T-cell (primary cell): ENCODE measurements around the gene KRT4. TPM values are rescaled to one million over a fixed set of nuclear protein-coding genes. Genes with fewer than 3 reads are reported as not detected.

Experiments used
- ATAC-seq, 4 experiments: fragments of 200-7000 bp in 3 of 4; fragments of 150-1000 bp in 1 of 4; cut with Tn5 transposase; replicated peaks in 1 of 4; 1 replicate in 3 of 4; 2 replicates in 1 of 4; pipeline ENCODE4 v1.10.0; 2021; ENCODE audit warnings: moderate library complexity in 3 of 4, mild to moderate bottlenecking in 2 of 4, moderate number of reproducible peaks in 1 of 4
- CTCF ChIA-PET, 2 donors: fragments of 300-600 bp; sonication (Branson Sonifier 250); formaldehyde crosslinking; loops; one replicate each; lab custom pipeline; 2022; ENCODE audit warnings: antibody characterized with exemption in 2 of 2; lab: Charles Lee
- POLR2A ChIA-PET, 2 donors: fragments of 300-600 bp; sonication (Branson Sonifier 250); formaldehyde crosslinking; loops; one replicate each; lab custom pipeline; 2022; ENCODE audit warnings: antibody characterized with exemption in 2 of 2; lab: Charles Lee
- DNase-seq, 35 experiments: peaks; one replicate each; pipeline versions ENCODE4 v3.0.0 to v3.0.0-alpha.2; 2013 to 2023
- H3K27ac ChIP-seq: one replicate; pipeline ENCODE4 v1.5.1; 2013; ENCODE audit warnings: low read length
- H3K27me3 ChIP-seq, 2 experiments: replicated peaks in 1 of 2; 1 replicate in 1 of 2; 2 replicates in 1 of 2; pipeline versions ENCODE4 v1.6.1 to v1.7.0; 2013; ENCODE audit warnings: low read length in 1 of 2, mixed read lengths in 1 of 2; ENCODE audit not compliant: control insufficient read depth in 2 of 2, insufficient read depth in 2 of 2; ENCODE audit errors: extremely low read depth in 1 of 2
- H3K36me3 ChIP-seq, 2 donors: 1 replicate in 1 of 2; 2 replicates in 1 of 2; pipeline versions ENCODE4 v1.6.1 to v1.7.0; 2013; ENCODE audit warnings: low read length in 1 of 2; ENCODE audit not compliant: control insufficient read depth in 2 of 2, insufficient read depth in 1 of 2; ENCODE audit errors: extremely low read depth in 1 of 2
- H3K4me1 ChIP-seq, 2 experiments: 1 replicate in 1 of 2; 2 replicates in 1 of 2; pipeline versions ENCODE4 v1.6.1 to v1.7.0; 2013; ENCODE audit warnings: low read length in 2 of 2, mixed read lengths in 1 of 2; ENCODE audit not compliant: insufficient read depth in 2 of 2, control insufficient read depth in 1 of 2; ENCODE audit errors: extremely low read depth in 1 of 2
- H3K4me3 ChIP-seq, 2 donors: 1 replicate in 1 of 2; 2 replicates in 1 of 2; pipeline versions ENCODE4 v1.5.1 to v1.7.0; 2013; ENCODE audit warnings: mild to moderate bottlenecking in 2 of 2, low read length in 1 of 2, moderate library complexity in 1 of 2; ENCODE audit not compliant: control insufficient read depth in 1 of 2; ENCODE audit errors: extremely low read depth in 1 of 2
- H3K9me3 ChIP-seq: 2 replicates; pipeline ENCODE4 v1.7.0; 2013
- H3K27ac Mint-ChIP-seq, 2 donors: one replicate each; pipeline ENCODE4 v1.8.0; 2020 to 2021; ENCODE audit warnings: mild to moderate bottlenecking in 2 of 2, mixed read lengths in 2 of 2
- H3K27me3 Mint-ChIP-seq, 2 donors: one replicate each; pipeline ENCODE4 v1.8.0; 2021 to 2022; ENCODE audit warnings: mixed read lengths in 2 of 2
- H3K36me3 Mint-ChIP-seq: one replicate; pipeline ENCODE4 v1.8.0; 2021; ENCODE audit warnings: mixed read lengths
- H3K4me1 Mint-ChIP-seq, 3 donors: one replicate each; pipeline ENCODE4 v1.8.0; 2020 to 2022; ENCODE audit warnings: mixed read lengths in 3 of 3, mild to moderate bottlenecking in 1 of 3
- H3K4me3 Mint-ChIP-seq, 3 donors: one replicate each; pipeline ENCODE4 v1.8.0; 2020 to 2022; ENCODE audit warnings: mild to moderate bottlenecking in 3 of 3, mixed read lengths in 3 of 3, moderate library complexity in 3 of 3
- H3K9me3 Mint-ChIP-seq, 3 donors: one replicate each; pipeline ENCODE4 v1.8.0; 2020 to 2022; ENCODE audit warnings: mixed read lengths in 3 of 3
- WGBS: methylation state at CpG from one replicate; pipeline ENCODE4 v1.1.5; 2013; ENCODE audit warnings: missing lambda C conversion rate; ENCODE audit not compliant: insufficient coverage; 5-methylcytosine and 5-hydroxymethylcytosine counted together
- total RNA-seq, 35 experiments: library from RNA in 6 of 35; stranded (reverse) in 6 of 35; fragments of 120-200 nt in 1 of 35; gene quantifications; one replicate each; pipeline versions ENCODE4 v1.2.1 to v1.2.4 and lab custom pipeline; 2013 to 2026

KRT4 gene
- total RNA-seq, 5 donors from 2014 or later (not counting 1 experiment from before 2014, with no cell fraction given) = not detected

DNA sequence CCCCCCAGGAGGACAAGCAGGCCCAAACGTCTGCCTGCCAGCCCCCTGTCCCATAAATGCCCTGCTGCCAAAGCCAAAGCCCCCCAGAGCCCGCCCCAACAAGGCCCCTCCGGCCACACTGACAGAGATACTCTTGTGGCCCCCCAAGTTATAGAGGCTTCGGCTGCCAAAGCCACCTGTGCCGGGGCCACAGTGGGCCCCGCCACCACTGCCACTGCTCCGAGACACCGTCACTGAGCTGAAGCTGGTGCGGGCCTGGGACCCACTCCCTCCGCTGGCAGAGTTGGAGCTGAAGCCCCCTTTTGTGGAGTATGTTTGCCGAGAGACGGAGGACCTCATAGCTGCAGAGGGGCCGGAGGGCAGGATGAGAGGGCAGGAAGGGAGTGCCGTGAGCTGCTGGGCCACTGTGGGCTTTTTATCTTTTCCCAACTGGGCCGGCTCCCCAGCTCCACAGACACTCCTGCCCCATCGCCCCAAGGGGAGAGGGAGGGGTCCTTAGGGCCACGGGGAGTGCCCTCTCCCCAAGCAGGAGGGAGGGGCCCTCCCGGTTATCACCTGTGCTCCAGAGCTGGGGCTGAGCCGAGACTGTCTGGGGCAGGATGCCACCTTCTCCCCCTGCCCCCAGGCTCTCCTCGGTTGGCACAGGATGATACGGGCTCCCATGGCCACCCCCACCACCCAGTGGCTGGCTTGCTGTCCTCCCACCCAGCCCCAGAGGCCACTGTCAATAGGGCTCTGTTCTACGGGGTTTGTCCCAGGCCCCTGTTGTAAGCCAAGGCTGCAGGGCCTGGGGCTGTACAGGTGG is 20.2 kb upstream of the KRT4 start, which contains the start of gene KRT79:
Gene KRT79 (minus strand): TSS at position 390 of the 805 bp plus-strand sequence. CDS start 51 bp downstream, at position 339.
- no peak within 1 kb of the TSS for H3K27ac ChIP-seq
- Mint-ChIP-seq H3K27ac (no peak within 1 kb of the TSS), H3K4me1 (peaks cover 20 to 31% (median 25%) of the 10 kb centered on the region in 3 donors), H3K4me3 (no peak within 1 kb of the TSS), H3K9me3 (no peaks in the 10 kb centered on the region), H3K27me3 (peaks cover 5 to 20% of the 10 kb centered on the region in 2 donors), H3K36me3 (no peaks in the 10 kb centered on the region)
- H3K27me3 ChIP-seq = peaks cover 0 to 24% of the 10 kb centered on the region in 2 experiments
- H3K4me3 ChIP-seq = no peak within 1 kb of the TSS
- POLR2A ChIA-PET = no interaction called here
- DNase-seq (no peak), ATAC-seq (no peak)
- WGBS = 74% methylated on average over 9 of the region's 22 CpGs
- no peaks in the 10 kb centered on the region for H3K9me3 ChIP-seq
- CTCF ChIA-PET = no interaction called here
- H3K36me3 ChIP-seq = no peaks in the 10 kb centered on the region
- peaks cover 3 to 25% of the 10 kb centered on the region in 2 experiments for H3K4me1 ChIP-seq

DNA sequence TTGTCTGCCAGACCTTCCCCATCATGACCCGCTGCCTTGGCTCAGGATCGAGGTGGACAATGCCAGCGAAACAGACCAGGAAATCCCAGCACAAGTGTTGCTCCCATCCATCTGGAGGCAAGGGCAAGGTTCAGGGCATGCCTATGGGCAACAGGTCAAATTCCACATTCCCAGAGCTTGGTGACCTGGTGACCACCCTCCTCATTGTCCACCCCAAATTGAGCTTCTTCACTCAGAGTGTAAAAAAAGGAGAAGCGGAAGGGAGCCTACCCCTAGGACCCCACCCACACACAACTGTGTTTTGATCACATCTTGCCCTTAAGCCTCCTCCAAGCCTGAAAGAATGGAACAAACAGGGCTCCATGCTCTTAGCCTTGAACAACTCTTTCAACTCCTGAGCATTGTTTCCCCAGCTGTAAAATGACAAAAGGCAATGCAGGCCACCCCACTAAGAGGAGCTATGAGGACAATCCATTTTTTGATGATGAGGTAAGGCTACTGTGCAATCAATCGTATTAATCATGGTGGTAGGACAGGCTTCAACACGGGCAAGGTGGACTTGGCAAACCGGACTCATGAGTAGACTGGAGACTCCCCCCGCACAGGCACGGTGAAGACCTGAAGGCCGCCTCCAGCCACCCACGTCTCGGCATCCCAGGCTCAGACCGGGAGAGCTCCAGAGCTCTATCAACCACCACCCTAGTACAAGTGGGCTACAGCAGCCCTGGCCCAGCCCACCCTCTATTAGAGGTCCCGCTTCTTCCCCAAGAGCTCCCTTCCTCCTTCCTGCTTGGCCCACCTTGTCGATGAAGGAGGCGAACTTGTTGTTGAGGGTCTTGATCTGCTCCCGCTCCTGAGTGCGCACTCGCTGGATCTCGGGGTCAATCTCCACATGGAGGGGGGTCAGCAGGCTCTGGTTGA is 19.3 kb upstream of the KRT4 start:
- no peak overlapping the region for H3K27ac ChIP-seq
- H3K4me1 ChIP-seq = peaks cover 5 to 25% of the 10 kb centered on the region in 2 experiments
- no peaks in the 10 kb centered on the region for H3K9me3 ChIP-seq
- Mint-ChIP-seq H3K36me3 (no peaks in the 10 kb centered on the region), H3K27me3 (peaks cover under 1 to 14% of the 10 kb centered on the region in 2 donors), H3K4me1 (peaks cover 27 to 36% (median 33%) of the 10 kb centered on the region in 3 donors), H3K4me3 (no peak overlapping the region), H3K27ac (no peak overlapping the region), H3K9me3 (no peaks in the 10 kb centered on the region)
- no peak for DNase-seq
- ATAC-seq = no peak
- H3K36me3 ChIP-seq = no peaks in the 10 kb centered on the region
- 92% methylated on average over 13 of the region's 20 CpGs for WGBS
- H3K27me3 ChIP-seq = peaks cover 0 to 17% of the 10 kb centered on the region in 2 experiments
- no peak overlapping the region for H3K4me3 ChIP-seq
- POLR2A ChIA-PET = no interaction called here
- CTCF ChIA-PET = interaction anchor here in 1 of 2 donors (0.6 kb wide), 1 partner anchor 255 kb away, joined by 3 read pairs; no protein-coding TSS in a partner anchor

DNA sequence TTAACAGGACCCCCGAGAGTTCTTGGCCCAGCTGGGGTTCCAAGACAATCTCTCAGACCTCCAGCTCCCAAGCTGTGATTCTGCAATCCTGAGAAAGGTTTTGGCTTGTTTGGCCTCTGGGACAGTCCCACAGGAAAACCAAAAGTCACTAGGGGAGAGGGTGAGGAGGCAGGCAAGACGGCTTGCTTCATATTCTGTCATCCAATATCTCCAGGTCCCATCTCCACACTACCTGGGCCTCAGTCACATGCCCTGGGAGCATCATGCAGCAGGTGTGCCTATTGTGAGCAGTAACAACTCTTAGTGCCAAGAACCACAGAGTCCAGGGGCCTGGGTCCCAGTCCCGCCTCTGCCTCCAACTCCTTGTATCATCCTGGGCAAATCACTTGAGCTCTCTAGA is 18.5 kb upstream of the KRT4 start:
- peaks cover 31 to 33% (median 31%) of the 10 kb centered on the region in 3 donors for H3K4me1 Mint-ChIP-seq
- POLR2A ChIA-PET = no interaction called here
- Histone ChIP-seq H3K27me3 (peaks cover 0 to 14% of the 10 kb centered on the region in 2 experiments), H3K36me3 (no peaks in the 10 kb centered on the region), H3K4me1 (peaks cover 5 to 23% of the 10 kb centered on the region in 2 experiments), H3K27ac (no peak overlapping the region), H3K9me3 (no peaks in the 10 kb centered on the region), H3K4me3 (no peak overlapping the region)
- ATAC-seq = no peak
- H3K27me3 Mint-ChIP-seq = peaks cover 0 to 10% of the 10 kb centered on the region in 2 donors
- CTCF ChIA-PET = no interaction called here
- 76% methylated on average over 2 of the region's 3 CpGs for WGBS
- no peak overlapping the region for H3K27ac Mint-ChIP-seq
- no peaks in the 10 kb centered on the region for H3K9me3 Mint-ChIP-seq
- DNase-seq = no peak
- no peaks in the 10 kb centered on the region for H3K36me3 Mint-ChIP-seq
- no peak overlapping the region for H3K4me3 Mint-ChIP-seq

DNA sequence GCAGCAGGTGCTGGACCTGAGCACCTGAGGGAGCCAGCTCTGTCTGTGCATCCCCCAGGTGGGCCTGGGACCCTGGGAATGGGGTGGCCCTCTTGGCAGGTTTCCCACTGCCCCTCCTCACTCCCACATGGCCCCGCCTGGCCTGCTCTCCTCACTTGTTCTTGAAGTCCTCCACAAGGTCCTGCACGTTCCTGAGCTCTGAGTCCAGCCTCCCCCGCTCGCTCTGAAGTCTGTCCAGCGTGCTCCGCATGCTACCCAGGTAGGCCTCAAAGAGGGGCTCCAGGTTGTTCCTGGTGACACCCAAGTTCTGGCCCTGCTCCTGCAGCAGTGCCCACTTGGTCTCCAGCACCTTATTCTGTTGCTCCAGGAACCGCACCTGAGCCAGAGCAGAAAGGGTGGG is 17.3 kb upstream of the KRT4 start:
- Mint-ChIP-seq H3K27ac (no peak overlapping the region), H3K4me3 (no peak overlapping the region), H3K9me3 (no peaks in the 10 kb centered on the region), H3K27me3 (peaks cover 0 to 2% of the 10 kb centered on the region in 2 donors), H3K4me1 (peaks cover 19 to 21% (median 19%) of the 10 kb centered on the region in 3 donors), H3K36me3 (no peaks in the 10 kb centered on the region)
- 87% methylated on average over 7 of the region's 7 CpGs for WGBS
- ATAC-seq (no peak), DNase-seq (no peak)
- Histone ChIP-seq H3K27me3 (peaks cover 0 to 15% of the 10 kb centered on the region in 2 experiments), H3K9me3 (no peaks in the 10 kb centered on the region), H3K27ac (no peak overlapping the region), H3K36me3 (no peaks in the 10 kb centered on the region), H3K4me3 (no peak overlapping the region), H3K4me1 (peaks cover 5 to 13% of the 10 kb centered on the region in 2 experiments)
- ChIA-PET POLR2A (interaction anchor here in 1 of 2 donors (0.7 kb wide), 1 partner anchor 35 kb away, joined by 3 read pairs; no protein-coding TSS in a partner anchor), CTCF (no interaction called here)

DNA sequence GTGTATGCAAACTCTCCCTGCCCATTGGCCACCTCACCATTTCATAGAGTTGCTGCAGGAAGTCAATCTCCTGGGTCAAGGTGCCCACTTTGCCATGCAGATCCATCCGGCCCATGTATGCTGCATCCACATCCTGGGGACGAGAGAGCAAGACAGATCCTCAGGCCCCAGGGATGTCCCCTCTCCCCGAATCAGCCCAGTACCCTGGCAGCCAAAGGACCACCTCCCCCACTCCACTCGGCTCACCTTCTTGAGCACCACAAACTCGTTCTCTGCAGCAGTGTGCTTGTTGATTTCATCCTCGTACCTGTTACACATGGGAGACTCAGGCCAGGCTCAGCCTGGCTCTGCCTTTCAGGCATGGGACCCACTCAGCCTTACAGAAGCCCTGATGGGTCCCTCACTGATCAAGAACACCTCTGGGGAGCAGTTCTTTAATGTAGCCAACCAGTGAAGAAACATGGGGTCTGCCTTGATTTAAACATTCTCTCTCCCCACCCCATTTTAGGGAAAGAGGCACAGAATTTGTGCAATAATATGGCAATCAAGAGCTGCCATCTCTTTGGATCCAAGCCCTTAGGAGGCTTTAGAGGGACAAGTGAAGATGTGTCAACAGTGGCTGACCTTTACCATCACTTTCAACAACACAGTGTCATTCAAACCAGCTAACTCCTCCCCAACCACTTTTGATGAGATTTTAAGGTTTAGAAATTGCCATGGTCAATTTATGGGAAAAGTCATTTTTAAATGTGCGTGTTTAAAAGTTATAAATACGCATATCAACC is 16.3 kb upstream of the KRT4 start:
- Histone ChIP-seq H3K4me1 (peaks cover 2% of the 10 kb centered on the region in 2 experiments), H3K27me3 (peaks cover 0 to 11% of the 10 kb centered on the region in 2 experiments), H3K9me3 (no peaks in the 10 kb centered on the region), H3K27ac (no peak overlapping the region), H3K36me3 (no peaks in the 10 kb centered on the region), H3K4me3 (no peak overlapping the region)
- POLR2A ChIA-PET = no interaction called here
- no peaks in the 10 kb centered on the region for H3K27me3 Mint-ChIP-seq
- CTCF ChIA-PET = no interaction called here
- 61% methylated on average over 6 of the region's 8 CpGs for WGBS
- ATAC-seq (no peak), DNase-seq (no peak)
- H3K27ac Mint-ChIP-seq = no peak overlapping the region
- H3K4me1 Mint-ChIP-seq = peaks cover 9 to 12% (median 10%) of the 10 kb centered on the region in 3 donors
- H3K9me3 Mint-ChIP-seq = no peaks in the 10 kb centered on the region
- no peaks in the 10 kb centered on the region for H3K36me3 Mint-ChIP-seq
- H3K4me3 Mint-ChIP-seq = no peak overlapping the region
